ENCODE results near the gene CTIF.

The CTIF gene

DNA sequence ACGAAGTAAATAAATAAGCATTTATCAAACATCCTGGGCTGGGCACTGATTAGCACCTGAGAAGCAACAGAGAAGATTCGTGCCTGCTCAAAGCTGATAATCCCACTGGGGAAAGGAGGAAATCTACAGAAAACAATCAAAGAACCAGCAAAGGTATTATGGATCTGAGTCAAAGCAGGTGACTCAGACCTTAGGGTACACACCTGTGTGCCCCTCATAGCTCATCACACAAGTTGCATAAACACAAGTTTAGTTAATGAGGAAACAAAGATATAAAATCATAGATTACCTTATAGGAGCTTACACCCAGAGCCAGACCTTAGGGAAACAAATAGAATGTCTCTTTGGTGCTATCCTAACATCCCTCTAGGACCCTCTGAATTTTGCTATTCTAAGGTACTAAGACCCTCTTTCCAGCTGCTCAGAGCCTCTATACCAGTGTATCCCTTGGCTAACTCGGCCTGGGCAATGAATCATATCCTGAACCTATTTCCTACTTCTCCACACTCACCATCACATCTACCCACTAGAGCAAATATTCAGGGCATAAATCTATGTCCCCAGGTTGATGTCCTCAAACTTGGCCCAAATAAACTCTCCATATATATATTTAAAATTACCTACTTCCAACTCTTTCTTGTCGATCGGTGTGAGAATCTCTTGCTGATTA is 19.3 kb upstream of the CTIF start:
- no peak for DNase-seq
- Mint-ChIP-seq H3K36me3 (ENCODE audit: low read depth) (no peaks in the 10 kb centered on the region), H3K27me3 (ENCODE audit: low read depth, poor library complexity) (peaks cover 22% of the 10 kb centered on the region), H3K4me3 (no peak overlapping the region), H3K27ac (no peak overlapping the region), H3K9me3 (no peaks in the 10 kb centered on the region), H3K4me1 (no peaks in the 10 kb centered on the region)
- TF ChIP-seq, protein P1, sequence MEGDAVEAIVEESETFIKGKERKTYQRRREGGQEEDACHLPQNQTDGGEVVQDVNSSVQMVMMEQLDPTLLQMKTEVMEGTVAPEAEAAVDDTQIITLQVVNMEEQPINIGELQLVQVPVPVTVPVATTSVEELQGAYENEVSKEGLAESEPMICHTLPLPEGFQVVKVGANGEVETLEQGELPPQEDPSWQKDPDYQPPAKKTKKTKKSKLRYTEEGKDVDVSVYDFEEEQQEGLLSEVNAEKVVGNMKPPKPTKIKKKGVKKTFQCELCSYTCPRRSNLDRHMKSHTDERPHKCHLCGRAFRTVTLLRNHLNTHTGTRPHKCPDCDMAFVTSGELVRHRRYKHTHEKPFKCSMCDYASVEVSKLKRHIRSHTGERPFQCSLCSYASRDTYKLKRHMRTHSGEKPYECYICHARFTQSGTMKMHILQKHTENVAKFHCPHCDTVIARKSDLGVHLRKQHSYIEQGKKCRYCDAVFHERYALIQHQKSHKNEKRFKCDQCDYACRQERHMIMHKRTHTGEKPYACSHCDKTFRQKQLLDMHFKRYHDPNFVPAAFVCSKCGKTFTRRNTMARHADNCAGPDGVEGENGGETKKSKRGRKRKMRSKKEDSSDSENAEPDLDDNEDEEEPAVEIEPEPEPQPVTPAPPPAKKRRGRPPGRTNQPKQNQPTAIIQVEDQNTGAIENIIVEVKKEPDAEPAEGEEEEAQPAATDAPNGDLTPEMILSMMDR (IDR thresholded peaks at IDR 0.05) = no peak

DNA sequence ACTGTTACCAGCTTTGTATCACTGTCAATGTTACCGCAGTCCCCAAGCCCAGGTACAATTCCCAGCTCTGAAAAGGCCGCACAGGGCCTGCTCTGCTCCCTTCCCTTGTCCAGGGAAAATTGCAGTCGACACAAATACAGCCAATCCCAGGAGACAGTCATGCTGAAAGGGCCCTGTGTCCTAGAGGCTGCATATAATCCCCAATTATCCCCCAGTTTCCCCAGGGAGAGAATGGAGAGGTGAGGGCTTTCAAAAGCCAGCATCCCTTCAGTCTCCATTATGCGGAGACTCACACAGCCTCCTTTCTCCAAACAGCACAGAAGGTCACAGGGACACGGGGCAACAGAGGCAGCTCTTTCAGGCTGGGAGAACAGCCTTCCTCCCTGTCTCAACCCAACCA is 17.1 kb upstream of the CTIF start:
- Mint-ChIP-seq H3K27me3 (ENCODE audit: low read depth, poor library complexity) (peaks cover 32% of the 10 kb centered on the region), H3K36me3 (ENCODE audit: low read depth) (no peaks in the 10 kb centered on the region), H3K9me3 (no peaks in the 10 kb centered on the region), H3K4me1 (no peaks in the 10 kb centered on the region), H3K27ac (no peak overlapping the region), H3K4me3 (no peak overlapping the region)
- DNase-seq = no peak
- TF ChIP-seq, protein P1 (IDR thresholded peaks at IDR 0.05) = no peak

DNA sequence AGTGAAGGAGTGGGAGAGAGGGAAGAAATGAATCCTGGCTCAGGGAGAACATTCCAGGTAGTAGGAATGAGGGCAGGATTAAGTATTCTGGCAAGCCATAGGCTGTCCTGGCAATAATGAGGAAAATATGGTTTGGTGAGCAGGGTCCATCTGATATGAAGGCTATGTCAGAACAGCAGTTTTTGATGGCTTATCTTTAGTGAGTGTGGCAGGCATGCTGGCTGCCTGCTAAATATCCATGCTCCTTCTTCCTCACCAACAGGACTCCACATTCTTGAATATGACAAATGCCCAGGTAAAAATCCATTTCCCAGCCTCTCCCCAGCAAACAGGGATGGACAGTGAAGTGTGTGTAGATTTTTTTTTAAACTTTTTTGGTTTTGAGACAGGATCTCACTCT is 13.2 kb upstream of the CTIF start:
- TF ChIP-seq, protein P1 (IDR thresholded peaks at IDR 0.05) = no peak
- Mint-ChIP-seq H3K27ac (no peak overlapping the region), H3K4me1 (no peaks in the 10 kb centered on the region), H3K9me3 (no peaks in the 10 kb centered on the region), H3K27me3 (ENCODE audit: low read depth, poor library complexity) (peaks cover 29% of the 10 kb centered on the region), H3K36me3 (ENCODE audit: low read depth) (no peaks in the 10 kb centered on the region), H3K4me3 (no peak overlapping the region)
- DNase-seq = no peak

DNA sequence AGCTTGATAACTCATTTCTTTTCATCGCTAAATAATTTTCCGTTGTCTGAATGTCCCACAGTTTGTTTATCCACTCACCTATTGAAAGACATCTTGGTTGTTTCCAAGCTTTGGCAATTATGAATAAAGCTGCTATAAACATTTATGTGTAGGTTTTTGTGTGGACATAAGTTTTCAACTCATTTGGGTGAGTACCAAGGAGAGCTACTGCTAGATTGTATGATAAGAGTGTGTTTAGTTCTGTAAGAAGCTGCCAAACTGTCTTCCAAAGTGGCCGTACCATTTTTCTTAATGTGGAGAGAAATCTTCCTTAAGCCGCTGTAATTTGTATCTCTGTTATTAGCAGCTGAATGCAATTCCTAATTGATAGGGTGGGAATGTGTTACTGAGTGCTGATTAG is 11.4 kb upstream of the CTIF start:
- no peak for DNase-seq
- Mint-ChIP-seq H3K4me1 (no peaks in the 10 kb centered on the region), H3K36me3 (ENCODE audit: low read depth) (no peaks in the 10 kb centered on the region), H3K27me3 (ENCODE audit: low read depth, poor library complexity) (peaks cover 25% of the 10 kb centered on the region), H3K4me3 (no peak overlapping the region), H3K9me3 (no peaks in the 10 kb centered on the region), H3K27ac (no peak overlapping the region)
- TF ChIP-seq, protein P1 (IDR thresholded peaks at IDR 0.05) = no peak

DNA sequence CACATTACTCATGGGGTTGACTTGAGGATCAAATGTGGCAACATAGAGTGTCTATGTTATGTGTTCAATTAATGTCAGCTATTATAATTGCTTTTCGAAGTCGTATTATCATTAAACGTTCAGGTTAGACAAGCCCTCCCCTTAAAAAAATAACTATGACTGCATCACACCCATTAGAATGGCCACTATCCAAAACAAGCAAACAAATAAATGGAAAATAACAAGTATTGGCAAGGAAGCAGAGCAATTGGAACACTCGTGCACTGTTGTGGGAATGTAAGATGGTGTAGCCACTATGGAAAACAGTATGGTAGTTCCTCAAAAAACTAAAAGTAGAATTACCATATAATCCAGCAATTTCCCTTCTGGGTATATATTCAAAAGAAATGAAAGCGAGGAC is 10.0 kb upstream of the CTIF start:
- TF ChIP-seq, protein P1 (IDR thresholded peaks at IDR 0.05) = no peak
- no peak overlapping the region for H3K4me3 Mint-ChIP-seq
- no peaks in the 10 kb centered on the region for H3K9me3 Mint-ChIP-seq
- no peaks in the 10 kb centered on the region for H3K4me1 Mint-ChIP-seq
- H3K36me3 Mint-ChIP-seq (ENCODE audit: low read depth) = no peaks in the 10 kb centered on the region
- no peak overlapping the region for H3K27ac Mint-ChIP-seq
- DNase-seq = no peak
- H3K27me3 Mint-ChIP-seq (ENCODE audit: low read depth, poor library complexity) = peaks cover 20% of the 10 kb centered on the region

DNA sequence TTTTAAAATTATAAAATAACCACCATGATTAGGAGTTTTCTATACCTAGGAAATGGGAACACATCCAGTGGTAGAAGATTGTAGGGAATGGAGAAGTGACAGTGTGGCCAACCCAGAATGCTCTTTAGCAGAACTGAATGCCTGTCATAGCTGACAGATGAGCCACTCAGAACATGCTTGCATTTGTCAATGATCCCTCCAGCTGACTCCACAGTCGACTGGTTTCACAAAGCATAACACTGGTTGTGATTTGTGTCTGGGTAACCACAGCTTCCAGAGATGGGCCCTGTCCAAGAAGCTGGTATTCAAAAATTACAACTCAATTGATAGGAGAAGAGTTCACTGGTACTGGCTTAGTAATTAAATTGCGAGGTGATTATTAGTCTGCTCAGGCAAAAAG is 9.0 kb upstream of the CTIF start:
- Mint-ChIP-seq H3K27ac (no peak overlapping the region), H3K36me3 (ENCODE audit: low read depth) (no peaks in the 10 kb centered on the region), H3K4me1 (no peaks in the 10 kb centered on the region), H3K27me3 (ENCODE audit: low read depth, poor library complexity) (peaks cover 24% of the 10 kb centered on the region), H3K4me3 (no peak overlapping the region), H3K9me3 (no peaks in the 10 kb centered on the region)
- DNase-seq = no peak
- TF ChIP-seq, protein P1 (IDR thresholded peaks at IDR 0.05) = no peak
